ENCODE measurements around the gene STX4.

DNA sequence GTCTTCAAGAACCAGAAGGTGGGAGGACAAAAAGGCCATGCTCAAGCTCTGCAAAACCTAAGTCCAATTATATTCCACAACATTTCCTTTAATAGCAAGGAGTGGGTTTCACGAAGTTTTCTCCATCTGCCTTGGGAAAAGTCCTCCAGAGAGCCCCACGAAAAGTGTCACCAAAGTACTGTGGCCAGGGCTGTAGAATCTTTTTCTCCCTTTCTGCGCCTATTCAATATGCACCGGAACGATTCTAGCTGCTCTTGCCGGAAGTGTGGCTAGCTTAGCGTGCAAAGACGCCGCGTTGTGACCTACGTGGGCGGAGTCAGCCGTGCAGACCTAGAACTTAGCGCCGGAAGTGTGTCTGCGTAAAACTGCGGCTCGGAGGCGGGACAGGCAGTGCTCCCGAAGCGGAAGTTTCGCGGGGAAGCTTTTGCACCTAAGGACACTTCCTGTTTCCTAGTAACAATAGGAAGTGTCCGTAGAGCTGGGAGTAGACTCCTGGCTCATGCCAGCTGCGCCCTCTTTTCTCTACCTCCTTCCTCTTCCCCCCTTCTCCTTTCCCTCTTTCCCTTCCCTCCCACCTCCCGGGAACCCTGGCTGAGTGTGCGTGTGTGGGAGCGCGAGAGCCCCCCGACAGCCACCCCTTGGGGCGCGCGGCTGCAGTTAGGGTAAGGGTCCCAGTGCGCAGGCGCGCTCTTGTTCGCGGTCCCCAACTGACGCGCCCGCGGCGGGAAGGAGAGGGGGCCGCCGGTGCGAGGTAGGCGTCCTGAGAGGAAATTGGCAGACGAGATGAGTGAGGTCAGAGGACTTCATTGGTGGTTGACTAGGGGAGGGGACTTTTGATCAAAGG, 40.8 kb downstream of the STX4 start, which contains the start of the genes ZNF646 and ZNF668:
- TF ChIP-seq, protein P1, sequence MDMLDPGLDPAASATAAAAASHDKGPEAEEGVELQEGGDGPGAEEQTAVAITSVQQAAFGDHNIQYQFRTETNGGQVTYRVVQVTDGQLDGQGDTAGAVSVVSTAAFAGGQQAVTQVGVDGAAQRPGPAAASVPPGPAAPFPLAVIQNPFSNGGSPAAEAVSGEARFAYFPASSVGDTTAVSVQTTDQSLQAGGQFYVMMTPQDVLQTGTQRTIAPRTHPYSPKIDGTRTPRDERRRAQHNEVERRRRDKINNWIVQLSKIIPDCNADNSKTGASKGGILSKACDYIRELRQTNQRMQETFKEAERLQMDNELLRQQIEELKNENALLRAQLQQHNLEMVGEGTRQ (IDR thresholded peaks at IDR 0.05), result no peak
- peak; percentile 69 for TF ChIP-seq POLR2A (IDR thresholded peaks at IDR 0.05; ENCODE audit: low read length)
- TF ChIP-seq FOSB (CRISPR knock-in tag; IDR thresholded peaks at IDR 0.05), result peak; percentile 35; the same call in 1 of the 2 replicates
- no peak for TF ChIP-seq HDAC2 (IDR thresholded peaks at IDR 0.05)
- no peak for TF ChIP-seq PBX3 (IDR thresholded peaks at IDR 0.05)
- TF ChIP-seq, protein P2, sequence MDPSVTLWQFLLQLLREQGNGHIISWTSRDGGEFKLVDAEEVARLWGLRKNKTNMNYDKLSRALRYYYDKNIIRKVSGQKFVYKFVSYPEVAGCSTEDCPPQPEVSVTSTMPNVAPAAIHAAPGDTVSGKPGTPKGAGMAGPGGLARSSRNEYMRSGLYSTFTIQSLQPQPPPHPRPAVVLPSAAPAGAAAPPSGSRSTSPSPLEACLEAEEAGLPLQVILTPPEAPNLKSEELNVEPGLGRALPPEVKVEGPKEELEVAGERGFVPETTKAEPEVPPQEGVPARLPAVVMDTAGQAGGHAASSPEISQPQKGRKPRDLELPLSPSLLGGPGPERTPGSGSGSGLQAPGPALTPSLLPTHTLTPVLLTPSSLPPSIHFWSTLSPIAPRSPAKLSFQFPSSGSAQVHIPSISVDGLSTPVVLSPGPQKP (IDR thresholded peaks at IDR 0.05; ENCODE audit: low read depth, low read length), result no peak
- no peak for TF ChIP-seq CTCF (IDR thresholded peaks at IDR 0.05)

Measured in A549 (cell line).